SK-N-SH (cell line): ENCODE measurements around the gene PCDHGA1. TPM values are rescaled to one million over a fixed set of nuclear protein-coding genes. Genes with fewer than 3 reads are reported as not detected.
A peak's percentile ranks its signal among the peaks of the same experiment; 100 is the strongest.

Experiments
- CTCF ChIA-PET: fragments of 300-600, 350-600 bp; formaldehyde crosslinking; extraction: SDS; loops from one replicate; lab custom pipeline; 2021; lab: Yijun Ruan, JAX
- POLR2A ChIA-PET: fragments of 350-600 bp; sonication (Branson Sonifier 250); formaldehyde crosslinking; extraction: SDS; loops from one replicate; lab custom pipeline; 2020; ENCODE audit warnings: antibody characterized with exemption, inconsistent platforms; lab: Yijun Ruan, JAX
- DNase-seq: peaks from one replicate; pipeline ENCODE4 v3.0.0; 2012
- H2AFZ ChIP-seq: fragments of 200-600 bp; sonication (generic); 2 replicates; pipeline ENCODE4 v1.8.1; 2016; ENCODE audit warnings: antibody characterized with exemption, mild to moderate bottlenecking, low read depth
- H3F3A ChIP-seq: fragments of 200-600 bp; sonication (generic); replicated peaks from 2 replicates; pipeline ENCODE3; 2016; ENCODE audit warnings: antibody characterized with exemption, mild to moderate bottlenecking; ENCODE audit not compliant: insufficient read depth
- H3K27ac ChIP-seq, 2 experiments: fragments of 200-500 bp in 1 of 2; fragments of 200-600 bp in 1 of 2; sonication (Bioruptor generic) in 1 of 2; sonication (generic), shearing (Covaris generic) in 1 of 2; 2 replicates each; pipeline versions ENCODE4 v1.5.1 to v1.6.1; 2014 to 2016; ENCODE audit warnings: low read depth in 2 of 2, inconsistent platforms in 1 of 2, low read length in 1 of 2, mild to moderate bottlenecking in 1 of 2, mixed read lengths in 1 of 2
- H3K27me3 ChIP-seq: fragments of 200-600 bp; sonication (generic), shearing (Covaris generic); 2 replicates; pipeline ENCODE4 v1.6.1; 2016; ENCODE audit warnings: mixed run types; ENCODE audit not compliant: insufficient read depth
- H3K36me3 ChIP-seq, 2 experiments: fragments of 200-500 bp in 1 of 2; fragments of 200-600 bp in 1 of 2; sonication (Bioruptor generic) in 1 of 2; sonication (generic) in 1 of 2; replicated peaks in 1 of 2; 2 replicates each; pipeline versions ENCODE3 to v1.5.1; 2014 to 2016; ENCODE audit warnings: low read length in 1 of 2, mild to moderate bottlenecking in 1 of 2; ENCODE audit not compliant: insufficient read depth in 2 of 2, control insufficient read depth in 1 of 2
- H3K4me1 ChIP-seq, 2 experiments: fragments of 200-500 bp in 1 of 2; fragments of 200-600 bp in 1 of 2; sonication (Bioruptor generic) in 1 of 2; sonication (generic), shearing (Covaris generic) in 1 of 2; 2 replicates each; pipeline versions ENCODE4 v1.5.1 to v1.6.1; 2014 to 2016; ENCODE audit warnings: low read depth in 1 of 2, low read length in 1 of 2, mixed run types in 1 of 2; ENCODE audit not compliant: insufficient read depth in 2 of 2, control insufficient read depth in 1 of 2
- H3K4me2 ChIP-seq: fragments of 200-600 bp; sonication (generic), shearing (Covaris generic); 2 replicates; pipeline ENCODE4 v1.6.1; 2017; ENCODE audit warnings: mixed run types
- H3K4me3 ChIP-seq, 2 experiments: fragments of 200-500 bp in 1 of 2; fragments of 200-600 bp in 1 of 2; sonication (Bioruptor generic) in 1 of 2; sonication (generic), shearing (Covaris generic) in 1 of 2; 2 replicates each; pipeline versions ENCODE4 v1.5.1 to v1.8.1; 2014 to 2016; ENCODE audit warnings: low read depth in 2 of 2, inconsistent platforms in 1 of 2, low read length in 1 of 2, mild to moderate bottlenecking in 1 of 2, mixed read lengths in 1 of 2, moderate library complexity in 1 of 2
- H3K79me2 ChIP-seq: fragments of 200-600 bp; sonication (generic); 2 replicates; pipeline ENCODE4 v1.8.1; 2017; ENCODE audit warnings: mild to moderate bottlenecking; ENCODE audit not compliant: insufficient read depth
- H3K9ac ChIP-seq: fragments of 200-600 bp; sonication (generic); 2 replicates; pipeline ENCODE4 v1.6.1; 2017; ENCODE audit warnings: mixed run types
- H3K9me2 ChIP-seq: fragments of 200-600 bp; sonication (generic); 2 replicates; pipeline ENCODE4 v1.6.1; 2017; ENCODE audit warnings: mixed run types
- H3K9me3 ChIP-seq: fragments of 200-600 bp; sonication (generic); 2 replicates; pipeline ENCODE4 v1.6.1; 2017; ENCODE audit warnings: mixed run types, mild to moderate bottlenecking, moderate library complexity
- H4K20me1 ChIP-seq: fragments of 200-600 bp; sonication (generic); 2 replicates; pipeline ENCODE4 v1.6.1; 2017; ENCODE audit warnings: mild to moderate bottlenecking, mixed run types; ENCODE audit not compliant: insufficient read depth
- CHD2 ChIP-seq: fragments of 150-350 bp; IDR thresholded peaks from 2 replicates; pipeline ENCODE4 v1.6.1; 2018; ENCODE audit warnings: low read length; ENCODE audit not compliant: partially characterized antibody
- ELF1 ChIP-seq: IDR thresholded peaks from 2 replicates; pipeline ENCODE4 v1.4.0; 2012
- EP300 ChIP-seq, 2 experiments: IDR thresholded peaks; 2 replicates each; pipeline versions ENCODE4 v1.4.0 to v1.6.1; 2012; ENCODE audit warnings: borderline replicate concordance in 1 of 2, low read depth in 1 of 2, low read length in 1 of 2
- EZH2phosphoT487 ChIP-seq: fragments of 200-600 bp; sonication (generic); IDR thresholded peaks from 2 replicates; pipeline ENCODE4 v1.6.1; 2017; ENCODE audit warnings: low read depth, mixed run types, mild to moderate bottlenecking, antibody characterized with exemption, moderate library complexity, borderline replicate concordance
- FOSL2 ChIP-seq: IDR thresholded peaks from 2 replicates; pipeline ENCODE4 v1.4.0; 2012; ENCODE audit warnings: low read depth, mild to moderate bottlenecking, moderate library complexity, borderline replicate concordance
- FOXJ3 ChIP-seq: sonication (generic); formaldehyde crosslinking; IDR thresholded peaks from 2 replicates; pipeline ENCODE4 v1.5.1; 2020; ENCODE audit warnings: mild to moderate bottlenecking, missing genetic modification reagents
- FOXM1 ChIP-seq: IDR thresholded peaks from 2 replicates; pipeline ENCODE4 v1.4.0; 2012; ENCODE audit warnings: low read depth, mild to moderate bottlenecking
- GABPA ChIP-seq: IDR thresholded peaks from 2 replicates; pipeline ENCODE4 v1.4.0; 2012; ENCODE audit warnings: low read depth, mild to moderate bottlenecking
- JUND ChIP-seq: IDR thresholded peaks from 2 replicates; pipeline ENCODE4 v1.4.0; 2012
- MEF2A ChIP-seq: IDR thresholded peaks from 2 replicates; pipeline ENCODE4 v1.4.0; 2012; ENCODE audit warnings: low read depth, borderline replicate concordance
- MXI1 ChIP-seq: IDR thresholded peaks from 2 replicates; pipeline ENCODE4 v1.6.1; 2012; ENCODE audit warnings: mild to moderate bottlenecking, low read depth, low read length, improper control_type of control experiment
- NFIC ChIP-seq: IDR thresholded peaks from 2 replicates; pipeline ENCODE4 v1.4.0; 2012; ENCODE audit warnings: borderline replicate concordance
- NRF1 ChIP-seq: IDR thresholded peaks from 2 replicates; pipeline ENCODE4 v1.6.1; 2012; ENCODE audit warnings: low read depth, mild to moderate bottlenecking, low read length
- POLR2AphosphoS5 ChIP-seq: IDR thresholded peaks from 2 replicates; pipeline ENCODE4 v1.6.1; 2012; ENCODE audit warnings: low read depth, low read length
- RFX5 ChIP-seq: IDR thresholded peaks from 2 replicates; pipeline ENCODE4 v1.6.1; 2012; ENCODE audit warnings: mild to moderate bottlenecking, improper control_type of control experiment, low read length
- RXRA ChIP-seq: IDR thresholded peaks from 2 replicates; pipeline ENCODE4 v1.4.0; 2012; ENCODE audit warnings: low read depth, mild to moderate bottlenecking, borderline replicate concordance
- SIN3A ChIP-seq: IDR thresholded peaks from 2 replicates; pipeline ENCODE4 v1.6.1; 2012; ENCODE audit warnings: low read depth, mild to moderate bottlenecking, low read length, moderate library complexity, borderline replicate concordance
- SMC3 ChIP-seq: IDR thresholded peaks from 2 replicates; pipeline ENCODE4 v1.6.1; 2012; ENCODE audit warnings: low read depth, low read length, improper control_type of control experiment
- TAF1 ChIP-seq: IDR thresholded peaks from 2 replicates; pipeline ENCODE4 v1.6.1; 2012; ENCODE audit warnings: low read depth, mild to moderate bottlenecking, low read length, moderate library complexity, borderline replicate concordance
- YY1 ChIP-seq: IDR thresholded peaks from 2 replicates; pipeline ENCODE4 v1.4.0; 2012; ENCODE audit warnings: low read depth, mild to moderate bottlenecking
- WGBS: methylation state at CpG from one replicate; pipeline ENCODE4 v1.1.6; 2017; ENCODE audit warnings: low lambda C conversion rate; 5-methylcytosine and 5-hydroxymethylcytosine counted together
- polyA plus RNA-seq, 3 experiments: library from polyadenylated mRNA; depleted of rRNA; stranded (reverse); fragments of >200 nt; gene quantifications; 2 replicates each; pipeline ENCODE4 v1.2.3, GENCODE V29; 2012
- TF ChIP-seq, protein P1 (sequence below): IDR thresholded peaks from 2 replicates; pipeline ENCODE4 v1.4.0; 2012; ENCODE audit warnings: low read depth
- TF ChIP-seq, protein P2 (sequence below): fragments of 200-600 bp; sonication (generic); IDR thresholded peaks from 2 replicates; pipeline ENCODE4 v1.6.1; 2017; ENCODE audit warnings: antibody characterized with exemption, mild to moderate bottlenecking, moderate library complexity
- TF ChIP-seq, protein P3 (sequence below): IDR thresholded peaks from 2 replicates; pipeline ENCODE4; 2012
- TF ChIP-seq, protein P4 (sequence below): IDR thresholded peaks from 2 replicates; pipeline ENCODE4 v1.4.0; 2012; ENCODE audit warnings: low read depth, borderline replicate concordance
- TF ChIP-seq, protein P5 (sequence below): fragments of 150-350 bp; IDR thresholded peaks from 2 replicates; pipeline ENCODE4 v1.6.1; 2017; ENCODE audit warnings: antibody characterized with exemption, low read length, low read depth, borderline replicate concordance
- TF ChIP-seq, protein P6 (sequence below): fragments of 150-350 bp; IDR thresholded peaks from 2 replicates; pipeline ENCODE4 v1.6.1; 2016; ENCODE audit warnings: mild to moderate bottlenecking, low read depth, low read length
- TF ChIP-seq, protein P7 (sequence below): IDR thresholded peaks from 2 replicates; pipeline ENCODE4 v1.4.0; 2012; ENCODE audit warnings: low read depth, borderline replicate concordance

PCDHGA1 gene
- polyA plus RNA-seq, 1 of the 3 experiments (the other 2 are of a cell fraction): 1.2 TPM

DNA sequence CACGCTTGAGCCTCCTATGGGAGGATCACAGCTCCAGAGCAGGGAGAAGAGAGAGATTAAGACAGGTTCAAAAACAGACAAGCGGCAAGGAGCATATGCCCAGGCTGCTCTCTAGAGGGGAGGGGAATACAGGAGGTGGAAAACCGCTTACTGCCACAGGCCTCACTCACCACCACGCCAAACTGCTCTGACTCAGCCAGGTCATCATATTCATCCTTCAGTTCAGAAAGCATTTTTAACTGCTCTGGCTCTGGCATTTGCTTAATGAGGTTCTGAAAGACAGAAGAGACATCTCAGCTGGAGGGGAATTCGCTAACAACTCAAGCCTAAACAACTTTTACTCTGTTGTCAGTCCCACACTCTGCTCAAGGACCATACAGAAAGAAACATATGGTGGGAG, 198.7 kb downstream of the PCDHGA1 start:
- H3K36me3 ChIP-seq: peaks cover 0 to 24% of the 10 kb centered on the region in 2 experiments
- no peaks in the 10 kb centered on the region for H3K9me2 ChIP-seq
- DNase-seq: no peak
- 49% methylated on average over 5 of the region's 5 CpGs for WGBS
- no peak overlapping the region; the same call in 1 of the 2 replicates for H2AFZ ChIP-seq
- H3K9me3 ChIP-seq: no peaks in the 10 kb centered on the region
- peaks cover 4% of the 10 kb centered on the region; the same call in 1 of the 2 replicates for H3K79me2 ChIP-seq
- H3K9ac ChIP-seq: peak overlapping the region; percentile 25; the same call in 1 of the 2 replicates
- ChIA-PET POLR2A (no interaction called here), CTCF (interaction anchor here (1.3 to 13.1 kb wide), 4 partner anchors 16 to 54 kb away, joined by 3 to 191 read pairs (median 6); no protein-coding TSS in a partner anchor)
- no peaks in the 10 kb centered on the region for H3K27me3 ChIP-seq
- H3F3A ChIP-seq: peaks cover 32% of the 10 kb centered on the region
- peak overlapping the region; percentile 74 to 82 for H3K27ac ChIP-seq
- H3K4me1 ChIP-seq: peaks cover 32 to 46% of the 10 kb centered on the region in 2 experiments
- no peaks in the 10 kb centered on the region for H4K20me1 ChIP-seq
- H3K4me3 ChIP-seq: no peak overlapping the region
- peak overlapping the region; percentile 53 for H3K4me2 ChIP-seq
- TF ChIP-seq, protein P1, sequence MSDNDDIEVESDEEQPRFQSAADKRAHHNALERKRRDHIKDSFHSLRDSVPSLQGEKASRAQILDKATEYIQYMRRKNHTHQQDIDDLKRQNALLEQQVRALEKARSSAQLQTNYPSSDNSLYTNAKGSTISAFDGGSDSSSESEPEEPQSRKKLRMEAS: peak; percentile 74
- TF ChIP-seq FOXM1 (no peak), JUND (peak; percentile 50; the same call in 1 of the 2 replicates), YY1 (0 out of 2 replicates have a peak, but pooled peaks have one; percentile 35), MEF2A (no peak), POLR2AphosphoS5 (peak; percentile 50; the same call in 1 of the 2 replicates), EP300 (IDR thresholded peaks at IDR 0.05; ENCODE audit: borderline replicate concordance in 1 of 2, low read depth in 1 of 2, low read length in 1 of 2) (no peak; a peak in 1 of 4 replicates), TAF1 (peak; percentile 28; the same call in 1 of the 2 replicates), MXI1 (no peak), ELF1 (no peak), FOXJ3 (CRISPR knock-in tag) (no peak), FOSL2 (peak; percentile 63), SMC3 (no peak), NRF1 (no peak), RXRA (0 out of 2 replicates have a peak, but pooled peaks have one; percentile 22), SIN3A (no peak), GABPA (no peak), NFIC (peak; percentile 33; the same call in 1 of the 2 replicates), RFX5 (no peak), CHD2 (no peak), EZH2phosphoT487 (no peak)
- TF ChIP-seq, protein P2, sequence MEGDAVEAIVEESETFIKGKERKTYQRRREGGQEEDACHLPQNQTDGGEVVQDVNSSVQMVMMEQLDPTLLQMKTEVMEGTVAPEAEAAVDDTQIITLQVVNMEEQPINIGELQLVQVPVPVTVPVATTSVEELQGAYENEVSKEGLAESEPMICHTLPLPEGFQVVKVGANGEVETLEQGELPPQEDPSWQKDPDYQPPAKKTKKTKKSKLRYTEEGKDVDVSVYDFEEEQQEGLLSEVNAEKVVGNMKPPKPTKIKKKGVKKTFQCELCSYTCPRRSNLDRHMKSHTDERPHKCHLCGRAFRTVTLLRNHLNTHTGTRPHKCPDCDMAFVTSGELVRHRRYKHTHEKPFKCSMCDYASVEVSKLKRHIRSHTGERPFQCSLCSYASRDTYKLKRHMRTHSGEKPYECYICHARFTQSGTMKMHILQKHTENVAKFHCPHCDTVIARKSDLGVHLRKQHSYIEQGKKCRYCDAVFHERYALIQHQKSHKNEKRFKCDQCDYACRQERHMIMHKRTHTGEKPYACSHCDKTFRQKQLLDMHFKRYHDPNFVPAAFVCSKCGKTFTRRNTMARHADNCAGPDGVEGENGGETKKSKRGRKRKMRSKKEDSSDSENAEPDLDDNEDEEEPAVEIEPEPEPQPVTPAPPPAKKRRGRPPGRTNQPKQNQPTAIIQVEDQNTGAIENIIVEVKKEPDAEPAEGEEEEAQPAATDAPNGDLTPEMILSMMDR: no peak
- TF ChIP-seq, protein P3, sequence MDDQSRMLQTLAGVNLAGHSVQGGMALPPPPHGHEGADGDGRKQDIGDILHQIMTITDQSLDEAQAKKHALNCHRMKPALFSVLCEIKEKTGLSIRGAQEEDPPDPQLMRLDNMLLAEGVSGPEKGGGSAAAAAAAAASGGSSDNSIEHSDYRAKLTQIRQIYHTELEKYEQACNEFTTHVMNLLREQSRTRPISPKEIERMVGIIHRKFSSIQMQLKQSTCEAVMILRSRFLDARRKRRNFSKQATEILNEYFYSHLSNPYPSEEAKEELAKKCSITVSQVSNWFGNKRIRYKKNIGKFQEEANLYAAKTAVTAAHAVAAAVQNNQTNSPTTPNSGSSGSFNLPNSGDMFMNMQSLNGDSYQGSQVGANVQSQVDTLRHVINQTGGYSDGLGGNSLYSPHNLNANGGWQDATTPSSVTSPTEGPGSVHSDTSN: peak; percentile 80
- TF ChIP-seq, protein P4, sequence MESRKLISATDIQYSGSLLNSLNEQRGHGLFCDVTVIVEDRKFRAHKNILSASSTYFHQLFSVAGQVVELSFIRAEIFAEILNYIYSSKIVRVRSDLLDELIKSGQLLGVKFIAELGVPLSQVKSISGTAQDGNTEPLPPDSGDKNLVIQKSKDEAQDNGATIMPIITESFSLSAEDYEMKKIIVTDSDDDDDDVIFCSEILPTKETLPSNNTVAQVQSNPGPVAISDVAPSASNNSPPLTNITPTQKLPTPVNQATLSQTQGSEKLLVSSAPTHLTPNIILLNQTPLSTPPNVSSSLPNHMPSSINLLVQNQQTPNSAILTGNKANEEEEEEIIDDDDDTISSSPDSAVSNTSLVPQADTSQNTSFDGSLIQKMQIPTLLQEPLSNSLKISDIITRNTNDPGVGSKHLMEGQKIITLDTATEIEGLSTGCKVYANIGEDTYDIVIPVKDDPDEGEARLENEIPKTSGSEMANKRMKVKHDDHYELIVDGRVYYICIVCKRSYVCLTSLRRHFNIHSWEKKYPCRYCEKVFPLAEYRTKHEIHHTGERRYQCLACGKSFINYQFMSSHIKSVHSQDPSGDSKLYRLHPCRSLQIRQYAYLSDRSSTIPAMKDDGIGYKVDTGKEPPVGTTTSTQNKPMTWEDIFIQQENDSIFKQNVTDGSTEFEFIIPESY: no peak
- TF ChIP-seq, protein P5, sequence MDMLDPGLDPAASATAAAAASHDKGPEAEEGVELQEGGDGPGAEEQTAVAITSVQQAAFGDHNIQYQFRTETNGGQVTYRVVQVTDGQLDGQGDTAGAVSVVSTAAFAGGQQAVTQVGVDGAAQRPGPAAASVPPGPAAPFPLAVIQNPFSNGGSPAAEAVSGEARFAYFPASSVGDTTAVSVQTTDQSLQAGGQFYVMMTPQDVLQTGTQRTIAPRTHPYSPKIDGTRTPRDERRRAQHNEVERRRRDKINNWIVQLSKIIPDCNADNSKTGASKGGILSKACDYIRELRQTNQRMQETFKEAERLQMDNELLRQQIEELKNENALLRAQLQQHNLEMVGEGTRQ: no peak
- TF ChIP-seq, protein P6, sequence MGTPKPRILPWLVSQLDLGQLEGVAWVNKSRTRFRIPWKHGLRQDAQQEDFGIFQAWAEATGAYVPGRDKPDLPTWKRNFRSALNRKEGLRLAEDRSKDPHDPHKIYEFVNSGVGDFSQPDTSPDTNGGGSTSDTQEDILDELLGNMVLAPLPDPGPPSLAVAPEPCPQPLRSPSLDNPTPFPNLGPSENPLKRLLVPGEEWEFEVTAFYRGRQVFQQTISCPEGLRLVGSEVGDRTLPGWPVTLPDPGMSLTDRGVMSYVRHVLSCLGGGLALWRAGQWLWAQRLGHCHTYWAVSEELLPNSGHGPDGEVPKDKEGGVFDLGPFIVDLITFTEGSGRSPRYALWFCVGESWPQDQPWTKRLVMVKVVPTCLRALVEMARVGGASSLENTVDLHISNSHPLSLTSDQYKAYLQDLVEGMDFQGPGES: no peak
- TF ChIP-seq, protein P7, sequence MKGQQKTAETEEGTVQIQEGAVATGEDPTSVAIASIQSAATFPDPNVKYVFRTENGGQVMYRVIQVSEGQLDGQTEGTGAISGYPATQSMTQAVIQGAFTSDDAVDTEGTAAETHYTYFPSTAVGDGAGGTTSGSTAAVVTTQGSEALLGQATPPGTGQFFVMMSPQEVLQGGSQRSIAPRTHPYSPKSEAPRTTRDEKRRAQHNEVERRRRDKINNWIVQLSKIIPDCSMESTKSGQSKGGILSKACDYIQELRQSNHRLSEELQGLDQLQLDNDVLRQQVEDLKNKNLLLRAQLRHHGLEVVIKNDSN: no peak
